GM23248 (cell line): Measurements from ENCODE around the gene KLHDC4. TPM values are rescaled to one million over a fixed set of nuclear protein-coding genes. Genes with fewer than 3 reads are reported as not detected.
A peak's percentile ranks its signal among the peaks of the same experiment; 100 is the strongest.

Experiments used
- DNase-seq: peaks from one replicate; pipeline ENCODE4 v3.0.0-alpha.2; 2015
- H2AFZ ChIP-seq: fragments of 200-600 bp; sonication (generic); 2 replicates; pipeline ENCODE4 v1.6.1; 2016; ENCODE audit warnings: antibody characterized with exemption
- H3F3A ChIP-seq: fragments of 200-600 bp; sonication (generic); 2 replicates; pipeline ENCODE4 v1.6.1; 2016; ENCODE audit warnings: mild to moderate bottlenecking, antibody characterized with exemption, mixed run types; ENCODE audit not compliant: insufficient read depth
- H3K27ac ChIP-seq: fragments of 200-600 bp; sonication (generic); 2 replicates; pipeline ENCODE4 v1.5.1; 2016; ENCODE audit warnings: mild to moderate bottlenecking
- H3K27me3 ChIP-seq: fragments of 200-600 bp; sonication (generic); replicated peaks from 2 replicates; pipeline ENCODE4 v1.6.1; 2016; ENCODE audit warnings: mild to moderate bottlenecking; ENCODE audit not compliant: insufficient read depth
- H3K36me3 ChIP-seq: fragments of 200-600 bp; sonication (generic); 2 replicates; pipeline ENCODE4 v1.6.1; 2016; ENCODE audit warnings: low read depth, mild to moderate bottlenecking
- H3K4me1 ChIP-seq: fragments of 200-600 bp; sonication (generic); 2 replicates; pipeline ENCODE4 v1.6.1; 2016; ENCODE audit warnings: mild to moderate bottlenecking; ENCODE audit not compliant: insufficient read depth
- H3K4me2 ChIP-seq: fragments of 200-600 bp; sonication (generic); one replicate; pipeline ENCODE4 v1.6.1; 2016; ENCODE audit warnings: mild to moderate bottlenecking; ENCODE audit not compliant: unreplicated experiment
- H3K4me3 ChIP-seq: fragments of 200-600 bp; sonication (generic); 2 replicates; pipeline ENCODE4 v1.5.1; 2016; ENCODE audit warnings: mild to moderate bottlenecking
- H3K79me2 ChIP-seq: fragments of 200-600 bp; sonication (generic); 2 replicates; pipeline ENCODE4 v1.6.1; 2016; ENCODE audit warnings: mild to moderate bottlenecking; ENCODE audit not compliant: insufficient read depth
- H3K9ac ChIP-seq: fragments of 200-600 bp; sonication (generic); 2 replicates; pipeline ENCODE4 v1.6.1; 2016; ENCODE audit warnings: mild to moderate bottlenecking
- H3K9me2 ChIP-seq: fragments of 200-600 bp; sonication (generic); 2 replicates; pipeline ENCODE4 v1.6.1; 2016; ENCODE audit warnings: mixed run types, mild to moderate bottlenecking, moderate library complexity; ENCODE audit not compliant: insufficient read depth
- H3K9me3 ChIP-seq: fragments of 200-600 bp; sonication (generic); one replicate; pipeline ENCODE4 v1.6.1; 2017; ENCODE audit warnings: low read depth
- H4K20me1 ChIP-seq: fragments of 200-600 bp; sonication (generic); 2 replicates; pipeline ENCODE4 v1.6.0; 2016; ENCODE audit not compliant: insufficient read depth
- EZH2 ChIP-seq: fragments of 200-600 bp; sonication (generic); IDR thresholded peaks from 2 replicates; pipeline ENCODE4 v1.6.1; 2018; ENCODE audit warnings: antibody characterized with exemption, mild to moderate bottlenecking; ENCODE audit not compliant: insufficient read depth, poor library complexity, severe bottlenecking
- EZH2phosphoT487 ChIP-seq: fragments of 200-600 bp; sonication (generic); IDR thresholded peaks from 2 replicates; pipeline ENCODE4 v1.6.1; 2018; ENCODE audit warnings: antibody characterized with exemption, moderate library complexity, mild to moderate bottlenecking, low read depth; ENCODE audit not compliant: insufficient read depth
- WGBS, 2 experiments: methylation state at CpG; one replicate each; pipeline ENCODE4 v1.1.6; 2015 to 2017; ENCODE audit warnings: low lambda C conversion rate in 2 of 2, low coverage in 1 of 2; ENCODE audit errors: missing lambda C conversion rate in 2 of 2; 5-methylcytosine and 5-hydroxymethylcytosine counted together
- in situ Hi-C: fragments of 300-500 bp; cut with MboI; formaldehyde crosslinking; loops from 2 replicates; pipeline ENCODE4 v1.15.0; 2020
- polyA plus RNA-seq: library from polyadenylated mRNA; unstranded; fragments of >200 nt; fragmentation: Nextera tagmentation; extraction: Ambion mirVana; gene quantifications from 2 replicates; pipeline ENCODE4 v1.2.1, GENCODE V29; 2016
- total RNA-seq: library from RNA; depleted of rRNA; stranded (reverse); fragments of >200 nt; shearing (Covaris generic); gene quantifications from 2 replicates; pipeline ENCODE4 v1.2.3, GENCODE V29; 2014

Gene KLHDC4
- total and polyA plus RNA-seq, 2 experiments from 2014 or later: 8.8 to 9.4 TPM

DNA sequence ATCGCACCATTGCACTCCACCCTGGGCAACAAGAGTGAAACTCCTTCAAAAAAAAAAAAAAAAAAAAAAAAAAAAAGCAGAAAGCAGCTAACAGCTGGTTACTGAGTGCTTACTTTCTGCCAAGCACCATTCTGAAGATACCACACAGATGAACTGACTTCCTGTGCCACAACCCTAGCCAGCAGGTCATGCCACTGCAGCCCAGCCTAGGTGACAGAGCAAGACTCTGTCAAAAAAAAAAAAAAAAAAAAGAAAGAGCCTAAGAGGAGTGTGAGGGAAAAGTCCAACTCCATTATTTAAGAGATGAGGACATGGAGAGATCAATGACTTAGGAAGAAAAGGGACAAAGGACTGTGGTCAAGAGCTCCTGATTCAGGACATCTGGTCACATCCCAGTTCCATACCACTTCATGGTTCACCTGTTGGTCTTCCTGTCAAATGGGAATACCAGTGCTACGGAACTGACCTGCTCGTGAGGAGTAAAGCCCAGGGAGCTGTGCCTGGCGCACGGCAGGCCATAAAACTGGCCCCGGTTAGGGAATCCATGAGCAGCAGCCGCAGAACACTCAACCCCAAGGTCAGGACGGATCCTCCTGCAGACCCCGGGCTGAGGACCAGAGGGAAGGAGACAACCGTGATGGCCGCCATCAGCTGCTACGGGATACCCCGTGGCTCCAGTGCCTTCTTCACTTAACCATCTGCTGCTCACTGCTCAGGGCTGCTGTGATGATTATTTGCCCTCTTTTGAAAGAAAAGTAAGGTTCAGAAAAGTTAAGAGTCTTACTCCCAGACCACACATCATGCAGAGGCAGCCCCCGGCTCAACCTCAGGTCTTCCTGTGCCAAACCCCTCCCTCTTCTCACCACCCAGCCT is 950 bp downstream of the KLHDC4 start:
- 33 to 44% methylated on average over 14 of the region's 14 CpGs for WGBS, 2 experiments
- TF ChIP-seq EZH2phosphoT487 (no peak), EZH2 (no peak)
- no peaks in the 10 kb centered on the region for H3K9me2 ChIP-seq
- H4K20me1 ChIP-seq: no peaks in the 10 kb centered on the region
- H3F3A ChIP-seq: peaks cover 16% of the 10 kb centered on the region
- H3K36me3 ChIP-seq: peaks cover 5% of the 10 kb centered on the region; the same call in 1 of the 2 replicates
- H3K79me2 ChIP-seq: peaks cover 26% of the 10 kb centered on the region
- H3K27me3 ChIP-seq: no peaks in the 10 kb centered on the region
- peak overlapping the region; percentile 86 for H3K4me2 ChIP-seq
- no peak for DNase-seq
- peak overlapping the region; percentile 87 for H3K4me3 ChIP-seq
- in situ Hi-C loops: no loop called here
- peaks cover 4% of the 10 kb centered on the region; the same call in 1 of the 2 replicates for H3K4me1 ChIP-seq
- peak overlapping the region; percentile 98 for H3K9ac ChIP-seq
- no peaks in the 10 kb centered on the region for H3K9me3 ChIP-seq
- no peak overlapping the region for H3K27ac ChIP-seq
- H2AFZ ChIP-seq: peak overlapping the region; percentile 88

DNA sequence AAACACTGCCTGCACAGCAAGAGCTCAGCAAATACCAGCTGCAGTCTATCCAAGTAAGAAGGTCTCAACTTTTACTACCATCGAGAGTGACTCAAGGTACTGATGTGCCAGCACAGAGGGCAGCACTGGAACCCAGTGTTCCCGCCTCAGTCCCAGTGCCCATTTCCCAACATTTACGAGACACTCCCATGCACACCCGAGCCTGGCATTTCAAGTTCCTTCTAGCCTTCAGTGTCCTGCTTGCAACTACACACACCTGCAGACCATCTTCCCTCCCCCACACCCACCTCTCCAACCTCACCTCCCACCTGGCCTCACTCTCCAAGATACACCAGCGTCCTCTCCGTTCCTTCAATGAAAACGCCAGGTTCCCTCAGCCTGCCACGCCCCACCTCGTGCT is 3.2 kb downstream of the KLHDC4 start:
- Histone ChIP-seq H3K4me1 (peaks cover 4% of the 10 kb centered on the region; the same call in 1 of the 2 replicates), H3K4me3 (no peak overlapping the region), H3K36me3 (peaks cover 8% of the 10 kb centered on the region; the same call in 1 of the 2 replicates), H3K79me2 (peaks cover 26% of the 10 kb centered on the region), H3K4me2 (no peak overlapping the region), H3K9ac (no peak overlapping the region), H2AFZ (no peak overlapping the region), H3F3A (peaks cover 8% of the 10 kb centered on the region), H3K27ac (no peak overlapping the region), H4K20me1 (no peaks in the 10 kb centered on the region), H3K9me3 (no peaks in the 10 kb centered on the region), H3K9me2 (no peaks in the 10 kb centered on the region), H3K27me3 (no peaks in the 10 kb centered on the region)
- no peak for DNase-seq
- in situ Hi-C loops: no loop called here
- 96 to 99% methylated on average over 9 of the region's 9 CpGs for WGBS, 2 experiments
- TF ChIP-seq EZH2: no peak
- no peak for TF ChIP-seq EZH2phosphoT487

DNA sequence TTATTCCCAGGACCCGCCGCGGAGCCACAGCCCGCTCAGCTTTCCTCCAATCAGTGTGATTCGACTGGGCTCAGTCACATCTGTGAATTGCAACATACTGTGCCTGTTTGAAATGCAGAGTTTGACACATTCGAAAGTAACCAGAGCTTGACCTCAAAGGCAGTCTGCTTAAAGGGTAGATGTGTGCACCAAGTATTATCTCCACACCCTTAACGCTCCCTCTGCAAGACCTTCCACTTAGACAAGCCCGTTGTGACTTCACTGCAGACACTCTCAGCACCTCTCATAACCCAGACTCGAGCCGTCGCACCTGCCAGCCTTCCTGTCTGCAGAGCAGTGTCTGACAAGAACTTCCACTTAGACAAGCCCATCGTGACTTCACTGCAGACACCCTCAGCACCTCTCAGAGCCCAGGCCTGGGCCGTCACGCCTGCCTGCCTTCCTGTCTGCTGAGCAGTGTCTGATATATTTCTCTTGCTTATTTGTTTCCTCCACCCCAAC is 3.7 kb downstream of the KLHDC4 start:
- peaks cover 5% of the 10 kb centered on the region for H3F3A ChIP-seq
- DNase-seq: no peak
- H3K9me2 ChIP-seq: no peaks in the 10 kb centered on the region
- H3K4me3 ChIP-seq: no peak overlapping the region
- in situ Hi-C loops: no loop called here
- WGBS, 2 experiments: 94 to 96% methylated on average over 14 of the region's 14 CpGs
- no peak overlapping the region for H3K9ac ChIP-seq
- H3K27ac ChIP-seq: no peak overlapping the region
- no peak overlapping the region for H3K4me2 ChIP-seq
- H3K36me3 ChIP-seq: peaks cover 8% of the 10 kb centered on the region; the same call in 1 of the 2 replicates
- no peaks in the 10 kb centered on the region for H3K27me3 ChIP-seq
- H4K20me1 ChIP-seq: no peaks in the 10 kb centered on the region
- no peak for TF ChIP-seq EZH2
- no peak for TF ChIP-seq EZH2phosphoT487
- H3K79me2 ChIP-seq: peaks cover 26% of the 10 kb centered on the region
- no peaks in the 10 kb centered on the region for H3K9me3 ChIP-seq
- peaks cover 4% of the 10 kb centered on the region; the same call in 1 of the 2 replicates for H3K4me1 ChIP-seq
- no peak overlapping the region for H2AFZ ChIP-seq

DNA sequence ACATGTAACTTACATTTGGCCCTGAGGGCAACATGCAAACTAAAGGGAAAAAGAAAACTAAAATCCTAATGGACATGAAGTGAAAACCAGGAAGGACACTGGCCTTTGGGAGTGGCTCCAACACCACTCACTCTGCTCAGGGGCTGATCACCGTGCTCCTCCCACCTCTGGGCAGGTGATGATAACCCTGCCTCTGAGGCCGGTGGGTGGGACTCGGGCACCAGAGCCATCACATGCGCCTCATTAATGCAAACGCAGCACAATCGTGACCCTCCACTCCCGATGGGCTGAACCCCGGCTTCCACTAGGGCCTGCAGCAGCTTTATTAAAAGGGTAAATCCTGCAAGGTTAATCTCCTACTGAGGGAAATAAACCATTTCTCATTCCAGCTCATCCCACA is 4.7 kb downstream of the KLHDC4 start:
- no peaks in the 10 kb centered on the region for H4K20me1 ChIP-seq
- no peaks in the 10 kb centered on the region for H3K27me3 ChIP-seq
- DNase-seq: no peak
- H2AFZ ChIP-seq: no peak overlapping the region
- no peaks in the 10 kb centered on the region for H3K4me1 ChIP-seq
- H3K27ac ChIP-seq: no peak overlapping the region
- peaks cover 8% of the 10 kb centered on the region; the same call in 1 of the 2 replicates for H3K36me3 ChIP-seq
- in situ Hi-C loops: no loop called here
- H3K9me2 ChIP-seq: no peaks in the 10 kb centered on the region
- peaks cover 26% of the 10 kb centered on the region for H3K79me2 ChIP-seq
- no peaks in the 10 kb centered on the region for H3F3A ChIP-seq
- no peaks in the 10 kb centered on the region for H3K9me3 ChIP-seq
- TF ChIP-seq EZH2phosphoT487 (no peak), EZH2 (no peak)
- H3K4me2 ChIP-seq: no peak overlapping the region
- WGBS, 2 experiments: 77 to 78% methylated on average over 8 of the region's 8 CpGs
- H3K4me3 ChIP-seq: no peak overlapping the region
- H3K9ac ChIP-seq: no peak overlapping the region
